ENCODE results near the gene KCNH8. TPM values are rescaled to one million over a fixed set of nuclear protein-coding genes. Genes with fewer than 3 reads are reported as not detected.

KCNH8 gene
- total and polyA plus RNA-seq, 2 donors (not counting 1 experiment from before 2014, with no cell fraction given), result under 0.01 TPM; not detected in 1

- DNase-seq (ENCODE audit: low read depth in 2 of 2), result no peak
- H4K20me1 ChIP-seq (ENCODE audit: control insufficient read depth, extremely low read depth, insufficient read depth, low read length), result no peaks in the 10 kb centered on the region
- no peaks in the 10 kb centered on the region for H3K36me3 ChIP-seq (ENCODE audit: control insufficient read depth, insufficient read depth, low read length)
- H3K4me3 ChIP-seq (replicated peaks in 1 of 4; ENCODE audit: control extremely low read depth in 1 of 4, insufficient read depth in 1 of 4, low read depth in 3 of 4, low read length in 4 of 4), result no peak overlapping the region
- TF ChIP-seq EZH2 (IDR thresholded peaks at IDR 0.05; ENCODE audit: low read length, missing control alignments), result no peak
- no peak for TF ChIP-seq CTCF (conservative IDR thresholded peaks at IDR 0.05 in 1 of 2, IDR thresholded peaks at IDR 0.05 in 1 of 2; ENCODE audit: low read depth in 1 of 2, low read length in 2 of 2)
- no peaks in the 10 kb centered on the region for H3K27me3 ChIP-seq (ENCODE audit: control insufficient read depth, insufficient read depth, low read length)
- H3K79me2 ChIP-seq (ENCODE audit: control insufficient read depth, insufficient read depth, low read length), result no peaks in the 10 kb centered on the region
- no peak overlapping the region for H3K27ac ChIP-seq (ENCODE audit: insufficient read depth, low read length)
- H3K4me2 ChIP-seq (ENCODE audit: extremely low read depth, insufficient read depth, low read length), result no peak overlapping the region
- no peaks in the 10 kb centered on the region for H3K9me3 ChIP-seq (ENCODE audit: control insufficient read depth, insufficient read depth, low read depth, low read length)
- H3K9ac ChIP-seq (ENCODE audit: insufficient read depth, low read length), result no peak overlapping the region
- H3K4me1 ChIP-seq (ENCODE audit: control insufficient read depth, extremely low read depth, insufficient read depth, low read length), result no peaks in the 10 kb centered on the region
- H2AFZ ChIP-seq (ENCODE audit: low read length), result no peak overlapping the region
These were observed 106.6 kb downstream of the KCNH8 start for GRCh38 chr3:19254784-19255338.

- no peaks in the 10 kb centered on the region for H3K9me3 ChIP-seq (ENCODE audit: control insufficient read depth, insufficient read depth, low read depth, low read length)
- DNase-seq (ENCODE audit: low read depth in 2 of 2), result no peak
- H2AFZ ChIP-seq (ENCODE audit: low read length), result no peak overlapping the region
- H3K4me1 ChIP-seq (ENCODE audit: control insufficient read depth, extremely low read depth, insufficient read depth, low read length), result no peaks in the 10 kb centered on the region
- no peak for TF ChIP-seq CTCF (conservative IDR thresholded peaks at IDR 0.05 in 1 of 2, IDR thresholded peaks at IDR 0.05 in 1 of 2; ENCODE audit: low read depth in 1 of 2, low read length in 2 of 2)
- TF ChIP-seq EZH2 (IDR thresholded peaks at IDR 0.05; ENCODE audit: low read length, missing control alignments), result no peak
- no peak overlapping the region for H3K4me3 ChIP-seq (replicated peaks in 1 of 4; ENCODE audit: control extremely low read depth in 1 of 4, insufficient read depth in 1 of 4, low read depth in 3 of 4, low read length in 4 of 4)
- no peak overlapping the region for H3K9ac ChIP-seq (ENCODE audit: insufficient read depth, low read length)
- H3K79me2 ChIP-seq (ENCODE audit: control insufficient read depth, insufficient read depth, low read length), result no peaks in the 10 kb centered on the region
- H3K4me2 ChIP-seq (ENCODE audit: extremely low read depth, insufficient read depth, low read length), result no peak overlapping the region
- no peaks in the 10 kb centered on the region for H4K20me1 ChIP-seq (ENCODE audit: control insufficient read depth, extremely low read depth, insufficient read depth, low read length)
- H3K36me3 ChIP-seq (ENCODE audit: control insufficient read depth, insufficient read depth, low read length), result no peaks in the 10 kb centered on the region
- H3K27me3 ChIP-seq (ENCODE audit: control insufficient read depth, insufficient read depth, low read length), result no peaks in the 10 kb centered on the region
- H3K27ac ChIP-seq (ENCODE audit: insufficient read depth, low read length), result no peak overlapping the region
These were observed 108.0 kb downstream of the KCNH8 start for GRCh38 chr3:19256313-19256712.

GRCh38 chr3:19263606-19264005 lies 115.3 kb downstream of the KCNH8 start:
- H3K36me3 ChIP-seq (ENCODE audit: control insufficient read depth, insufficient read depth, low read length), result no peaks in the 10 kb centered on the region
- no peaks in the 10 kb centered on the region for H3K27me3 ChIP-seq (ENCODE audit: control insufficient read depth, insufficient read depth, low read length)
- no peak overlapping the region for H3K9ac ChIP-seq (ENCODE audit: insufficient read depth, low read length)
- no peaks in the 10 kb centered on the region for H3K9me3 ChIP-seq (ENCODE audit: control insufficient read depth, insufficient read depth, low read depth, low read length)
- no peak overlapping the region for H3K27ac ChIP-seq (ENCODE audit: insufficient read depth, low read length)
- H3K4me3 ChIP-seq (replicated peaks in 1 of 4; ENCODE audit: control extremely low read depth in 1 of 4, insufficient read depth in 1 of 4, low read depth in 3 of 4, low read length in 4 of 4), result no peak overlapping the region
- H3K4me1 ChIP-seq (ENCODE audit: control insufficient read depth, extremely low read depth, insufficient read depth, low read length), result no peaks in the 10 kb centered on the region
- no peaks in the 10 kb centered on the region for H4K20me1 ChIP-seq (ENCODE audit: control insufficient read depth, extremely low read depth, insufficient read depth, low read length)
- H3K4me2 ChIP-seq (ENCODE audit: extremely low read depth, insufficient read depth, low read length), result no peak overlapping the region
- no peak for DNase-seq (ENCODE audit: low read depth in 2 of 2)
- H2AFZ ChIP-seq (ENCODE audit: low read length), result no peak overlapping the region
- TF ChIP-seq EZH2 (IDR thresholded peaks at IDR 0.05; ENCODE audit: low read length, missing control alignments), result no peak
- TF ChIP-seq CTCF (conservative IDR thresholded peaks at IDR 0.05 in 1 of 2, IDR thresholded peaks at IDR 0.05 in 1 of 2; ENCODE audit: low read depth in 1 of 2, low read length in 2 of 2), result no peak
- no peaks in the 10 kb centered on the region for H3K79me2 ChIP-seq (ENCODE audit: control insufficient read depth, insufficient read depth, low read length)

Measured in fibroblast of lung (primary cell).